ENCODE measurements around the gene WDR38.
"Not testable (repeated sequence)": the region's sequence is repeated elsewhere in the genome, so short reads cannot be mapped to it uniquely, and the experiment has no call there.

Gene WDR38

GRCh38 chr9:124834591-124834990, 18.7 kb upstream of the WDR38 start:
- no peak for DNase-seq

- no peak for DNase-seq
These were observed 18.2 kb upstream of the WDR38 start for GRCh38 chr9:124835026-124835557.

GRCh38 chr9:124838132-124838531, 15.1 kb upstream of the WDR38 start:
- not testable (repeated sequence) for DNase-seq

- DNase-seq: not testable (repeated sequence)
These were observed 14.5 kb upstream of the WDR38 start for GRCh38 chr9:124838567-124839275.

GRCh38 chr9:124839612-124840299, 13.5 kb upstream of the WDR38 start:
- DNase-seq: no peak

GRCh38 chr9:124840300-124840833, 12.9 kb upstream of the WDR38 start:
- no peak for DNase-seq

GRCh38 chr9:124841075-124841821, 12.0 kb upstream of the WDR38 start:
- no peak for DNase-seq

- DNase-seq: no peak
These were observed 9.7 kb upstream of the WDR38 start for GRCh38 chr9:124843456-124844034.

GRCh38 chr9:124844291-124844690, 9.0 kb upstream of the WDR38 start:
- no peak for DNase-seq

- not testable (repeated sequence) for DNase-seq
These were observed 6.8 kb upstream of the WDR38 start for GRCh38 chr9:124846467-124846866.

- DNase-seq: no peak
These were observed 6.3 kb upstream of the WDR38 start for GRCh38 chr9:124846969-124847368.

GRCh38 chr9:124849801-124850200, 3.5 kb upstream of the WDR38 start:
- no peak for DNase-seq

- DNase-seq: no peak
These were observed 985 bp upstream of the WDR38 start for GRCh38 chr9:124852121-124852828.

- no peak for DNase-seq
These were observed 414 bp downstream of the WDR38 start for GRCh38 chr9:124853605-124854143.

- DNase-seq: no peak
These were observed 901 bp downstream of the WDR38 start for GRCh38 chr9:124854161-124854560.

- no peak for DNase-seq
These were observed 1.6 kb downstream of the WDR38 start for GRCh38 chr9:124854822-124855221.

GRCh38 chr9:124855566-124855943, 2.3 kb downstream of the WDR38 start:
- DNase-seq: no peak

- DNase-seq: no peak
These were observed 2.9 kb downstream of the WDR38 start for GRCh38 chr9:124855944-124856765.

- no peak for DNase-seq
These were observed 4.4 kb downstream of the WDR38 start for GRCh38 chr9:124857533-124858162.

GRCh38 chr9:124858330-124859046, 5.2 kb downstream of the WDR38 start:
- no peak for DNase-seq

Measured in CD4-positive, alpha-beta T cell treated with Interleukin-21 for 1 hour (primary cell).